HepG2 (cell line): ENCODE measurements around the gene ZSWIM5. TPM values are rescaled to one million over a fixed set of nuclear protein-coding genes. Genes with fewer than 3 reads are reported as not detected.

ENCODE experiments used
- AKNA ChIP-seq: sonication (generic); formaldehyde crosslinking; IDR thresholded peaks from 2 replicates; pipeline ENCODE4 v1.4.0; 2020; ENCODE audit warnings: missing genetic modification reagents, borderline replicate concordance
- ARID4A ChIP-seq: sonication (generic); formaldehyde crosslinking; IDR thresholded peaks from 2 replicates; pipeline ENCODE4 v1.5.0; 2020; ENCODE audit warnings: mild to moderate bottlenecking, missing genetic modification reagents, borderline replicate concordance
- CCDC6 ChIP-seq: sonication (generic); formaldehyde crosslinking; IDR thresholded peaks from 2 replicates; pipeline ENCODE4 v1.8.1; 2022; ENCODE audit warnings: mild to moderate bottlenecking, missing genetic modification reagents, moderate library complexity
- FOXM1 ChIP-seq: sonication (generic); formaldehyde crosslinking; IDR thresholded peaks from 2 replicates; pipeline ENCODE4 v1.5.0; 2020; ENCODE audit warnings: missing genetic modification reagents
- HES4 ChIP-seq: sonication (generic); formaldehyde crosslinking; IDR thresholded peaks from 2 replicates; pipeline ENCODE4 v1.9.0; 2021; ENCODE audit warnings: mild to moderate bottlenecking, missing genetic modification reagents, borderline replicate concordance
- HIC2 ChIP-seq: sonication (generic); formaldehyde crosslinking; IDR thresholded peaks from 2 replicates; pipeline ENCODE4 v1.9.0; 2022; ENCODE audit warnings: low read depth, missing genetic modification reagents
- KDM1A ChIP-seq: IDR thresholded peaks from 2 replicates; pipeline ENCODE4 v1.6.1; 2016; ENCODE audit warnings: missing compliant biosample characterization
- MEF2D ChIP-seq: sonication (generic); formaldehyde crosslinking; IDR thresholded peaks from 2 replicates; pipeline ENCODE4 v1.5.1; 2020; ENCODE audit warnings: mild to moderate bottlenecking, missing genetic modification reagents
- RFXANK ChIP-seq: IDR thresholded peaks from 2 replicates; pipeline ENCODE4 v1.6.1; 2016
- SALL1 ChIP-seq: sonication (generic); formaldehyde crosslinking; IDR thresholded peaks from 2 replicates; pipeline ENCODE4 v1.8.0; 2022; ENCODE audit warnings: mild to moderate bottlenecking, missing genetic modification reagents
- STAT5B ChIP-seq: sonication (generic); formaldehyde crosslinking; IDR thresholded peaks from 2 replicates; pipeline ENCODE4 v1.4.0; 2020; ENCODE audit warnings: missing genetic modification reagents
- TCF12 ChIP-seq, 2 experiments: fragments of 450-650 bp in 1 of 2; sonication (generic) in 1 of 2; formaldehyde crosslinking in 1 of 2; IDR thresholded peaks; 2 replicates each; pipeline versions ENCODE4 v1.6.1 to v1.8.0; 2017 to 2022; ENCODE audit warnings: antibody characterized with exemption in 1 of 2, mild to moderate bottlenecking in 1 of 2, missing genetic modification reagents in 1 of 2, moderate library complexity in 1 of 2
- YEATS2 ChIP-seq: sonication (generic); formaldehyde crosslinking; IDR thresholded peaks from 2 replicates; pipeline ENCODE4 v1.4.0; 2020; ENCODE audit warnings: missing genetic modification reagents, borderline replicate concordance
- ZNF138 ChIP-seq: sonication (generic); formaldehyde crosslinking; IDR thresholded peaks from 2 replicates; pipeline ENCODE4 v1.5.0; 2020; ENCODE audit warnings: mild to moderate bottlenecking, low read depth, missing genetic modification reagents
- ZNF383 ChIP-seq: sonication (generic); formaldehyde crosslinking; IDR thresholded peaks from 2 replicates; pipeline ENCODE4 v1.4.0; 2020; ENCODE audit warnings: missing genetic modification reagents, mild to moderate bottlenecking, borderline replicate concordance
- ZNF576 ChIP-seq: sonication (generic); formaldehyde crosslinking; IDR thresholded peaks from 2 replicates; pipeline ENCODE4 v1.4.0; 2020; ENCODE audit warnings: mild to moderate bottlenecking, missing genetic modification reagents
- ZNF891 ChIP-seq: sonication (generic); formaldehyde crosslinking; IDR thresholded peaks from 2 replicates; pipeline ENCODE4 v1.5.0; 2020; ENCODE audit warnings: mild to moderate bottlenecking, missing genetic modification reagents
- polyA plus RNA-seq, 8 experiments: library from polyadenylated mRNA; depleted of rRNA in 3 of 8; stranded (reverse) in 7 of 8; unstranded in 1 of 8; fragments of >200 nt; fragmentation: Illumina TruSeq in 4 of 8; extraction: Trizol in 4 of 8; gene quantifications; 2 replicates each; pipeline versions ENCODE4 v1.2.1 to v1.2.3, GENCODE V29; 2011 to 2016; ENCODE audit warnings: low read depth in 4 of 8, missing spikeins in 1 of 8, mixed read lengths in 1 of 8; ENCODE audit not compliant: insufficient read depth in 1 of 8
- total RNA-seq, 5 experiments: library from RNA; depleted of rRNA; stranded (reverse); fragments of >200 nt; fragmentation: Illumina TruSeq; extraction: Trizol; gene quantifications; 2 replicates each; pipeline ENCODE4 v1.2.3, GENCODE V29; 2016; ENCODE audit warnings: low read depth in 1 of 5

ZSWIM5 gene
- total and polyA plus RNA-seq, 2 of the 13 experiments (the other 11 are each of a cell fraction or from before 2014, with no cell fraction given), result 11.0 to 20.6 TPM

- TF ChIP-seq HIC2, result 0 out of 2 replicates have a peak, but pooled peaks have one; percentile 25
- no peak for TF ChIP-seq TCF12 (IDR thresholded peaks at IDR 0.05)
- TF ChIP-seq TCF12 (CRISPR knock-in tag; IDR thresholded peaks at IDR 0.05), result 0 out of 2 replicates have a peak, but pooled peaks have one; percentile 43
- TF ChIP-seq HES4 (CRISPR knock-in tag), result 0 out of 2 replicates have a peak, but pooled peaks have one; percentile 63
- no peak for TF ChIP-seq KDM1A (CRISPR knock-in tag)
- TF ChIP-seq ARID4A (CRISPR knock-in tag), result peak; percentile 75; the same call in 1 of the 2 replicates
- TF ChIP-seq ZNF138 (CRISPR knock-in tag), result peak; percentile 87; the same call in 1 of the 2 replicates
- TF ChIP-seq STAT5B (CRISPR knock-in tag), result no peak
- 0 out of 2 replicates have a peak, but pooled peaks have one; percentile 50 for TF ChIP-seq FOXM1 (CRISPR knock-in tag)
- TF ChIP-seq RFXANK (CRISPR knock-in tag), result no peak
- TF ChIP-seq ZNF891, result peak; percentile 72
- TF ChIP-seq YEATS2 (CRISPR knock-in tag), result no peak
- TF ChIP-seq AKNA (CRISPR knock-in tag), result no peak
- no peak for TF ChIP-seq ZNF383 (CRISPR knock-in tag)
- TF ChIP-seq MEF2D, result no peak
- no peak for TF ChIP-seq ZNF576 (CRISPR knock-in tag)
- peak; percentile 50; the same call in 1 of the 2 replicates for TF ChIP-seq SALL1 (CRISPR knock-in tag)
- peak; percentile 68; the same call in 1 of the 2 replicates for TF ChIP-seq CCDC6
These were observed at the start of gene ZSWIM5 (continued) for GRCh38 chr1:45205910-45206721.
